GM12892 (cell line): ENCODE data around the gene SLC9A3.

Experiments
- DNase-seq: peaks from one replicate; pipeline ENCODE4 v3.0.0; 2011; ENCODE audit not compliant: insufficient read length
- FAIRE-seq: peaks from 2 replicates; lab custom pipeline; 2011; peaks lifted over from hg19 to GRCh38; lab: Jason Lieb, UNC
- POLR2A ChIP-seq: IDR thresholded peaks from 2 replicates; pipeline ENCODE4 v1.6.1; 2011; ENCODE audit warnings: low read depth, low read length, control low read depth
- POLR2AphosphoS5 ChIP-seq: IDR thresholded peaks from 2 replicates; pipeline ENCODE4 v1.6.1; 2011; ENCODE audit warnings: low read depth, low read length, control low read depth
- TAF1 ChIP-seq: IDR thresholded peaks from 2 replicates; pipeline ENCODE4 v1.6.1; 2011; ENCODE audit warnings: low read depth, mild to moderate bottlenecking, control low read depth, low read length, borderline replicate concordance

The SLC9A3 gene

GRCh38 chr5:440401-441201, 83.6 kb downstream of the SLC9A3 start:
- TF ChIP-seq POLR2AphosphoS5 (no peak), POLR2A (no peak; the same call in 1 of the 2 replicates), TAF1 (no peak)
- DNase-seq (no peak), FAIRE-seq (no peak)

GRCh38 chr5:439636-440035, 84.6 kb downstream of the SLC9A3 start:
- FAIRE-seq (no peak), DNase-seq (no peak)
- TF ChIP-seq POLR2A (0 out of 2 replicates have a peak, but pooled peaks have one; percentile 25), TAF1 (no peak), POLR2AphosphoS5 (peak; percentile 59)

- no peak for FAIRE-seq
- no peak for TF ChIP-seq TAF1
- TF ChIP-seq POLR2AphosphoS5, result no peak; the same call in 1 of the 2 replicates
- no peak for TF ChIP-seq POLR2A
- no peak for DNase-seq
These were observed 85.1 kb downstream of the SLC9A3 start for GRCh38 chr5:439181-439580.

- FAIRE-seq (no peak), DNase-seq (no peak)
- TF ChIP-seq POLR2A (no peak; the same call in 1 of the 2 replicates), POLR2AphosphoS5 (peak; percentile 31; the same call in 1 of the 2 replicates), TAF1 (no peak)
These were observed 85.7 kb downstream of the SLC9A3 start for GRCh38 chr5:438481-438981.

- peak; percentile 36; the same call in 1 of the 2 replicates for TF ChIP-seq POLR2A
- no peak for TF ChIP-seq TAF1
- TF ChIP-seq POLR2AphosphoS5, result peak; percentile 66
- no peak for DNase-seq
- FAIRE-seq, result no peak
These were observed 86.9 kb downstream of the SLC9A3 start for GRCh38 chr5:437281-437771.

- DNase-seq, result no peak
- FAIRE-seq, result no peak
These were observed 87.6 kb downstream of the SLC9A3 start for GRCh38 chr5:436641-436975.

GRCh38 chr5:435961-436640, 88.1 kb downstream of the SLC9A3 start:
- FAIRE-seq (no peak), DNase-seq (no peak)
- TF ChIP-seq POLR2AphosphoS5 (peak; percentile 83), TAF1 (no peak), POLR2A (peak; percentile 54; the same call in 1 of the 2 replicates)

More at GRCh38 chr5:436641-436975, 87.6 kb downstream of the SLC9A3 start:
- no peak for TF ChIP-seq POLR2AphosphoS5
- TF ChIP-seq POLR2A, result no peak; the same call in 1 of the 2 replicates
- TF ChIP-seq TAF1, result no peak

- no peak for DNase-seq
These were observed 89.0 kb downstream of the SLC9A3 start for GRCh38 chr5:435156-435790.

GRCh38 chr5:434443-435146, 89.7 kb downstream of the SLC9A3 start:
- DNase-seq, result no peak
- no peak for TF ChIP-seq POLR2A
- TF ChIP-seq TAF1, result no peak
- peak; percentile 27 for TF ChIP-seq POLR2AphosphoS5
- FAIRE-seq, result no peak

More at GRCh38 chr5:435156-435790, 89.0 kb downstream of the SLC9A3 start:
- no peak for FAIRE-seq
- TF ChIP-seq POLR2AphosphoS5 (no peak), POLR2A (no peak), TAF1 (no peak)

GRCh38 chr5:433836-434235, 90.4 kb downstream of the SLC9A3 start:
- no peak for DNase-seq
- no peak for FAIRE-seq
- no peak for TF ChIP-seq TAF1
- no peak for TF ChIP-seq POLR2A
- TF ChIP-seq POLR2AphosphoS5, result no peak
